DMS153 treated with DMSO at 0.1 percent for 48 hours (cell line): Measurements from ENCODE around the gene FAM124B.

ENCODE experiments used
- DNase-seq: peaks from one replicate; lab custom pipeline; 2025; ENCODE audit not compliant: unreplicated experiment; lab: John Stamatoyannopoulos, UW

Gene FAM124B

GRCh38 chr2:224401641-224402342 is at the start of gene FAM124B:
FAM124B (minus strand) TSS chr2:224402107; CDS start chr2:224401768, 339 bp downstream.
- no peak for DNase-seq

DNA sequence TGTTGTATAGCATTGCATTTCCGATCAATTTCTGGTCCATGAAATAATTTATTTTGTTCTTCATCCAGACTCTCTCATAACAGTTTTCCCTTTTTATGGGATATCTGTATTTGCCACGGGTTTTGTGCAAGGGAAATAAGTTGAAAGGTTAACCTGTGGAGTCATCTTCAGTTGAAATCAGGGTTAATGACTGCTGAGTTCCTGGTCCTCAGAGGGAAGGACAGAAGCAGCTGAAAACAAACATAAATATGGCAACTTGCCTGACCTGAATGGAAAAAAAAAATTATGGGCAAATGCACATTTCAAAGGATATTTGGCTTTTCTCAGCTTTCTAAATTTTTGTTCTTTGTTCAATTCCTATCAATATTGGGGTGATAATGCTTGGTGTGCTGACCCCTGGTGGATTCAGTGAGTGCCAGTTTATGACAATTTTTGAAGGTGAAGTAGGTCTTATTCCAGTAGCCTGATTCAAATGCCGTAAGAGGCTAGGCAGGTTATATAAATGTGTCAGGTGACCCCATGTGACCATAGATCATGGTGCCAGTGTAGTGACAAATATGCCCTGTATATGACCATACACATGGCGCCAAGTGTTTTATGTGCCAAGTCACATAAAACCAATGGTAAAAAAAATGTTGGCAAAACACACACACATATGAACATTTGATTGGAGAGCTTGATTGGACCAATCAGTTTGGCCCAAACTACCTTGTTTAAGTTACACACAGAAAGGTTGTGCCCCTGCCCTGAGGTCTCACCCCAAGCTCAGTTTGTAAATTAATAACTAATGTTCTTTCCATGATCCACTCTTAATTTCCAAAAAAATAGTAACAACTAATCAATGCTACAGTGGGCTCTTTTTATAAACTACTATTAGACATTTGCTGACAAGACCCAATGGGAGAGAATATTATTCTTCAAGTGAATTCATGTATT is 47.6 kb upstream of the FAM124B start:
- DNase-seq = no peak

DNA sequence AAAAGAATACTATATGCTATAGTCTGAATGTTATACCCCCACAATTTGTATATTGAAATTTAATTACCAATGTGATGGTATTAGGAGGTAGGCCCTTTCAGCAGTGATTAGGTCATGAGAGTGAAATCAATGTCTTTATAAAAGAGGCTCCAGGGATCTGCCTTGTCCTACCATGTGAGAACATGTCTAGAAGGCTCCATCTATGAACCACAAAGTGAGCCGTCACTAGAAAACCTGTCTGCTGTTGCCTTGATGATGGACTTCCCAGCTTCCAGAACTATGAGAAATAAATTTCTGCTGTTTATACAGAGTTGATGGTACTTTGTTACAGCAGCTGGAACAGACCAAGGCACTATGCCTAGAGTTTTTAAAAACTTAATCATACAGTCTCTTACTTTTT is 46.3 kb upstream of the FAM124B start:
- DNase-seq = no peak

DNA sequence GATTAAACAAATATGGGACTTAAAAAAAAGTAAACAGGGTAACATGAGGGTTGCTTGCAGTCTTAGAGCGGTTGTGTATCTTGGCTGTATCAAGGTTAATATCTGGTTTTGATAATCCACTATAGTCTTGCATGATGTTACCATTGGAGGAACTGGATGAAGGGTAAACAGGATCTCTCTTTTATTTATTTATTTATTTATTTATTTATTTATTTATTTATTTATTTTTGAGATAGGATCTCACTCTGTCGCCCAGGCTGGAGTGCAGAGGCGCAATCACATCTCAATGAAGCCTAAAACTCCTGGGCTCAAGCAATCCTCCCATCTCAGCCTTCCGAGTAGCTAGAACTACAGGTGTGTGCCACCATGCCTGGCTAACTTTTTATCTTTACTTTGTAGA is 42.9 kb upstream of the FAM124B start:
- no peak for DNase-seq

DNA sequence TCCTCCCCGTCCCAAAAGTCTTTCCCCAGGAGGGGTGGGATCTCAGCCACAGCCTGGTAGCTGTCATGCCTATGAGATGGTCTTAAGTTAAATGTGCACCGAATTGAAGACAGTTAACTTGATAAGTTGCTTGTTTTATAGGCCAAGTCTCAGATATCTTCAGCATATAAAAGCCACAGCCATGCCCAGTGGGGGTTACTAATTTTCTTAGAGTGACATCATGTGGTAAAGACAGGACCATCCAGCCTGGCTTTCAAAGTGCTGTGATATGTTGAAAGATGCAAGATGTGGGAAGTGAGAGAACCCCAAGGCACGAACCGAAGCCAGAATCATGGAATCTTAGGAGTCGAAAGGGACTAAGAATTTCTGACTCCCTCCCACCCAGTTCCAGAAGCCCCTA is 42.1 kb upstream of the FAM124B start:
- no peak for DNase-seq

DNA sequence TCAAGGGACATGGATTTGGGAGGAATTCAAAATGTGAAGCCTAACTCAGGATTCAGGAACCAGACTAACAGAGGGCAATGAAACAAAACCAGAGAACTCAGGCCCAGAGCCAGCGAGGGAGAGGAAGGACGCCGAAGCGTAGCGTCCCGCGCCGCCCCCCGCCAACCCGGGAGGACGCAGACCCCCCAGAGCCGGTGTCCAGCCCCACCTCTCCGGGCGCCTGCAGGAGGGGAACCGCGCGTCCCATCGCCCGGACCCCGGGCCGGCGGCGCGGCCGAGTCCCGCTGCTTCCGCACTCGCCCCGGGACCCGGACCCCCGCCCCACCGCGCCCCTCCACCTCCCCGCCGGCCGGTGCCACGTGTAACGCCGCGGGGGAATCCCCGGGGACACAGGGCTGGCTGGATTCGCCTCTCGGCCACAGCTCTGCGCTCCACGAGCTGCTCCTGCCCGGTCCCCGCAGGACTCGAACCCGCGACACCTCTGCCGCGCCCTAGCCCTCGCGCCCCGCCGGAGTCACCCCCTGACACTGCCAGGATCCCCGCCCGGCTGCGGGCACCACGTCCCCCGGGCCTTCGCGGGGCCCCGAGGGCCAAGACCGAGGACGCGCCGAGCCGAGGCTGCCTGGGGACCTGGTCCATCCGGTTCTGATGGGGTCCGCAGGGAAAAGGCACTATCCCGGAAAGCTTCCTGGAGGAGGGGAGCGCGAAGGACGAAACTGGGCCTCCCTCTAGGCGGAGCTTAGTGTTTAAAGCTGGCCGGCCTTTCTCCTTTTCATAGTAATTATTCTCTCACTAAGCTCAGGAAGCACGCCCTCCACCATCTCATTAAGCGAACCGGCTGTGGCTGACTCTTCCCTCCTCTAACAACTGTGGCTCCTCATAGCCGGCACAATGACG is 40.4 kb upstream of the FAM124B start:
- DNase-seq = no peak

GRCh38 chr2:224440988-224441387 is 39.1 kb upstream of the FAM124B start:
- no peak for DNase-seq

DNA sequence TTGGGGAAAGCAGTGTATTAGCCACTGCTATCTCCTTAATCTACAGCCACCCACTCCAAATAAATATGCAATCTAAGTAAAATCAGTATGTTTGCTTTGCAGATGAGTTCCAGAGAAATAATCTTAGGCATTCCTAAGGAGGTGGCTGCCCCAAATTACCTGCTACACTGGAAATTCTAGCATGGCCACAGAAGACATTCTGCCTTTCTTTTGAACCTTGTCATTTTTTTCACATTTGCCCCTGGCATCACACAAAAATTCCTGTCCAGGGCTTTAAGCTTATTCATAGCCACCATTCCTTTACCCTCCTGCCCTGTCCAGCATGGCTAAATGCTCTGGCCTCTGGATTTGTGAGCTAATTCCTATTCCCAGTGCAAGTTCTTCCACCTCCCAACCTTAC is 36.8 kb upstream of the FAM124B start:
- no peak for DNase-seq

DNA sequence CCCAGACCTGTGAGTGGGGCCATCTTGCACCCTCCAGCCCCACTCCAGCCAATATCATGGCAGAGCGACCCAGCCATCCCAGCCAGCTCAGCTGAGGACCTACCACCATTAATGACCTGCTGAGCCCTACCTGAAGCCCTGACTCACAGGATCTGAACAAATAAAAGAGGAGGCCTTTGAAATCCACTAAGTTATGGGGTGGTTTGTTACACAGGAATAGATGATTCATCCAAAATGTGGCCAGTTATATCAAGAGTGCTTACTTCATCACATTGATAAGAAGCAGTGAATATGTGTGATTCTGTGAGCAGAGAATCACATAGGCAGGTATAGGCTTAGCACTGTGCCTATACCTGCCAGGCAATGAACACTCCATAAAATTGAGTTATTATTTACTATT is 34.7 kb upstream of the FAM124B start:
- DNase-seq = no peak

DNA sequence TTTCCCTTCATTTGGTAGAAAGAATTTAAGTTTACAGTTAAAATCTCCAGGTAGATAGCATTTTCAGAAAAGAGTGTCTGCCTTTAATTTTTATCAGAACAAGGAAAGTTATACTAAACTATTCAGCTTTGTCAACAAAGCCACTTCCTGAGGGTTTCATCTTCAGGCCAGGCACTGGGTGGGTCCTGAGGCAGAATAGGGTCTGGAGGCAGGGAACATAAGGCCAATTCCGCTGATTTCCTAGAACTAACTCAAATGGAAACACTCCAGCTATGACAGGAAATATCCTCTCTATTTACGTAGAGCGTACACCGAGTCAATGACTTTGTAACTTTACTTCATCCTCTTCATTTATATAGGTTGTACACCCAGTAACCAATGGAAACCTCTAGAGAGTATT is 32.7 kb upstream of the FAM124B start:
- DNase-seq = no peak

DNA sequence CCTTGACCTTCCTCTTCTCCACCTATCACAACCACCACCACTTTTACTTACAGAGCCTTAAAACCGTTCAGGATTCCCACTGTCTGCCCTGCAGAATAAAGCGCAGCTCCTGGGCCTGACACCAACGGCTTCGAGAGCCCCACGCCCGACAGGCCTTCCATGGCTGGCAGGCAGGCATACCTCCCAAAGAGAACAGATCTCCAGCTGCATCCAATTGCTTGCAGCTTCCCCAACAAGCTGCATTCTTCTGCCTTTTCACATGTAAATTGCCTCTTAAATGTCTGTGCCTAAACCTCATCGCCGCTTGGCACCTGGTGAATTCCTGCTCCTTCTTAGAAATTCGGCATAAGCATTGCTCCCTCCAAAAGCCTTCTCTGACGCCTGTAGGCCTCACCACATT is 31.5 kb upstream of the FAM124B start:
- no peak for DNase-seq

DNA sequence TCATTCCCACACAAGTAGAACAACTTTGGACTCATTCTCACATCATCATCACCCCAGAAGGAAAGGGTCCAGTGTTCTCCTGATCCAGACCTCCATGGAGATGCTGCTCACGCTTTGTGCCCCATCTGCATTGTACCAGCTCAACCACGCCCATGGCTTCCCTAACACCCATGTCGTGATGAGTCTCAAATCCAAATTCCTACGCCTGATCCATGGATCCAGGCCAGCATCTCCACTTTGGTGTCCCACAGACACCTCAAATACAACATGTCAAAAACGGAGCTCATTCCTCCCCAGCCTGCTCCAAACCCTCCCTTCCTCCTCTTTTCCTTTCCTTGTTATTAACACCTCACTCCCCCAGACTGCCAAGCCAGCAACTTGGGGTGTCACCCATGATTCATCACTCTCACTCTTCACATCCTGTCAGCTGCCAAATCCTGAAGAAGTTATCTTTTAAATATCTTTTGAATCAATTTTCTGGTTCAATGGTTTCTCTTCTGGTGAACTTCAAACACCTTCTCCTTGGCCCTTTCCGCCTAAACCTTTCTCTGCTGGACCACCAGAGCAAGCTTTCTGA is 30.2 kb upstream of the FAM124B start:
- DNase-seq = no peak

DNA sequence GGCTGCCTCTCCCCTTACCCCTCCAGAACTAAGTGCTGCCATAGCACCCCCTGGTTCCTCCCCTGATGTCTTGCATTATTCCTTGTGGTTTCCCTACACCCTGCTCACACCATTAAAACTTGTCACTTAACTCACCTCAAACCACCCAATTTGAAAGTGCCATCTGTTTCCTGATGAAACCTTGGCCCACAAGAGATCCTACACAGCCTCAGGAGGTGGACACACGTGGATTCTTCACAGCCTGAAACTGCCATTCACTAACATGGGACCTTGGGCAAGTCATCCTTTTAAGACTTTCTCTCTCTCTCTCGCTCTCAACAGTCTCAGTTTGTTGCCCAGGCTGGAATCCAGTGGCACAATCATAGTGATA is 27.5 kb upstream of the FAM124B start:
- no peak for DNase-seq

DNA sequence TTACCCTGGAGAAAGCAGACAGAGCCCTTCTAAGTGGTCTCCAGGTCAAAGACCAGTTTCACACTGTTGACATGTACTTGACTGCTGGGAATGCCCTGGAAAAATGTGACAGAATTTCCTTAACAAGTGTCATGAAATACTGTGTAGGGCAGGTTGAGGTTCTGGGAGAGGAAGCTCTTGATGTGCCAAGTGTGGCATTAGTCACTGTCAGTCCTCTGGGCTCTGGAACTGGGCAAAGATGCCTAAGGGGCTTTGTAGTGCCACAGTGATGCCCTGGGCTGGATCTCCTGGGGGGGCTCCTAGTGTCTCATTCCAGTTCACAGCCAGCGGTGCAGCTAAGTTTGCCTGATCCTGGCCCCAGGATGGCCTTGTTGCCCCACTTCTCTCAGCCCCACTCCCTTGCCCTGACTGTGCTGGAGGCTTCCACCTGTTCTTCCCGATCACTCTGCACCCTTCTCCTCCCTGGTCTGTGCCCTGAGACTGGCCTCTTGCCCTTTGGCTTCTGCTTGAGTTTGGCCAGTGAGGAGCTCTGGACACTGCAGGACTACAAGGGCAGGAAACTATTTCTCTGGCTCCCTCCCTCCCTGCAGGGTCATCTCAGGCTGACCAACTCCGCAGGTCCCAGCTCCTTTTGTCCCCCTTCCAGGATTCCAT is 27.0 kb upstream of the FAM124B start:
- DNase-seq = no peak

GRCh38 chr2:224427471-224427870 is 25.6 kb upstream of the FAM124B start:
- no peak for DNase-seq

GRCh38 chr2:224426656-224427055 is 24.7 kb upstream of the FAM124B start:
- no peak for DNase-seq

GRCh38 chr2:224421065-224421464 is 19.2 kb upstream of the FAM124B start:
- DNase-seq = no peak

DNA sequence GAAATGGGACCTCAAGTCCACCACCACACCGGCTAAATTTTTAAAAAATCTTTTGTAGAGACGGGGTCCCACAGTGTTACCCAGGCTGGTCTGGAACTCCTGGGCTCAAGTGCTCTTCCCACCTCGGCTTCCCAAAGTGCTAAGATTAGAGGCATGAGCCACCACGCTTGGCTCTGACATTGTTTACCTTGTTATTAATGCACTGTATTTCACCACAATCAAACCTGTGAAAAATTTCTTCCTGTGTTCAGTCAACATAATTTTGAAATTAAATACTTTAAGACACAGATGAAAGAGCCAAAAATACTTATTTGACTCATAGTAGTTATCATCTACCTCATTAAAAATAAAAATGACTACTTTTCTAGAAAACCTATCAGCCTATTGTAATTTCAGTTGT is 16.0 kb upstream of the FAM124B start:
- no peak for DNase-seq

DNA sequence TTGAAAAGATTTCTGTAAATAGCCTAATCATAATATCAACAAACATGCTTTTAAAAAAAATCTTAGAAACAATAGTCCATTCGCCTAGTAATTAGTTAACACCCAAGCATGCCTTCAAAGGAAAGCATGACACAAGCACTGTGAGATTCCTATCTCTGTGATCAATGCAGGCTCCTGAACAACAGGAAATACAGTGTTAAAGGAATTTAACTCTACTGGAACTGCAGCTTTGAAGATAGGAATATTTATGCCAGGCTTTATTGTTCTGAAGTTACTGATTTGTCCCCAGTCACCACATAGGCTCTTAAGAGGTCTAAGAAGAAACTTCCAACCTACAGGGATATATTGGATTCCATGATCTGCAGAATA is 15.4 kb upstream of the FAM124B start:
- DNase-seq = no peak

GRCh38 chr2:224416656-224417360 is 14.9 kb upstream of the FAM124B start:
- DNase-seq = no peak
